ENCODE results near the gene COL6A6.
A peak's percentile ranks its signal among the peaks of the same experiment; 100 is the strongest.
"Not testable (repeated sequence)": the region's sequence is repeated elsewhere in the genome, so short reads cannot be mapped to it uniquely, and the experiment has no call there.

The COL6A6 gene

GRCh38 chr3:130539005-130539404 lies 22.0 kb downstream of the COL6A6 start:
- peak; percentile 7 to 48 for DNase-seq

GRCh38 chr3:130543322-130543721 lies 26.3 kb downstream of the COL6A6 start:
- DNase-seq: no peak

GRCh38 chr3:130546920-130547679 lies 30.1 kb downstream of the COL6A6 start:
- no peak for DNase-seq

GRCh38 chr3:130547680-130548065 lies 30.7 kb downstream of the COL6A6 start:
- not testable (repeated sequence) for DNase-seq

- no peak for DNase-seq
Observed at GRCh38 chr3:130548356-130548755, 31.4 kb downstream of the COL6A6 start.

GRCh38 chr3:130557336-130558035 lies 40.5 kb downstream of the COL6A6 start:
- DNase-seq: no peak

- no peak for DNase-seq
Observed at GRCh38 chr3:130558366-130558765, 41.4 kb downstream of the COL6A6 start.

GRCh38 chr3:130565224-130565623 lies 48.2 kb downstream of the COL6A6 start:
- DNase-seq: no peak

Data from inflammatory macrophage (primary cell).